NCI-H2196 treated with DMSO at 0.1 percent for 48 hours (cell line): ENCODE measurements around the gene SRPK3.
A peak's percentile ranks its signal among the peaks of the same experiment; 100 is the strongest.
"Not testable (repeated sequence)": the region's sequence is repeated elsewhere in the genome, so short reads cannot be mapped to it uniquely, and the experiment has no call there.

Experiments used
- DNase-seq: peaks from one replicate; lab custom pipeline; 2025; ENCODE audit not compliant: unreplicated experiment; lab: John Stamatoyannopoulos, UW

SRPK3 gene

DNA sequence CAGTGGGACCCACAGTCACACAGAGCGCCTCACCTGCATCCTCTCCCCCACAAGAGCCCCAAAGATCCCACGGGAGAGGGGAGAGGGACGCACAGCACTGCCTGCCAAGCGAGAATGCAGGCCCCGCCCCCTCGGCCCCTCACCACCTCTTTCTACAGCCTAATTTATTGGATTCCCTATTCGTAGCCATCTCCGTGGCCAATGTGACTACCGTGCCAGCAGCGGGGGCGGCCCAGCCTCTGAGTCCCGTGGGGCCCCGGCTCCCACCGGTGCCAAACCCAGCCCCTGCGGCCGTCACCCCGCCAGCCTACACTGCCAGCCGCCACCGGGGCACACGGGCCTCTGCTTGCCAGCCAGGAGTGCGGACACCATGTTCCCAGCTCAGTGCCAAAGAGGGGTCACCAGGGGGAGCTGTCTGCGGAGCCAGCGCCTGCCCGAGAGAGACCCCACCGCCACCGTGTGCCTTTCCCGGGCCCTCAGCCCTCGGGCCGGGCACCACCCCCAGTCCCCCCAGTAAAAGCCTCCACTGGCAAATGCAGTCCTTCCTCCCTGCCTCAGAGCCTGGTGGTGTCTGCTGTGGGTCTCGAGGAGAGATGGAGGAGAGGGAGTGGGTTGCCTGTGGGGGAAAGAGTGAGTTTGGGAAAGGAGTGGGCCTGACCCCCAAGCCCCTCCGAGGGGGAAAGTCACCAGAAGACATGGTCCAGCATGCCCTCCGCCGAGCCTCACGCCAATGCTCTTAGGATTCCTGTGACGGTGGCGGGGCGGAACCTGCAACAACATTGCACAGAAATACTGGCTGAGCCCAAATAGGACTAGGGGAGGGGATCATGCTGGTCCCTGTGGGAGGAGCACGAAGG, 36.4 kb upstream of the SRPK3 start:
- no peak for DNase-seq

- DNase-seq = not testable (repeated sequence)
These were observed 35.8 kb upstream of the SRPK3 start for GRCh38 chrX:153745067-153745433.

DNA sequence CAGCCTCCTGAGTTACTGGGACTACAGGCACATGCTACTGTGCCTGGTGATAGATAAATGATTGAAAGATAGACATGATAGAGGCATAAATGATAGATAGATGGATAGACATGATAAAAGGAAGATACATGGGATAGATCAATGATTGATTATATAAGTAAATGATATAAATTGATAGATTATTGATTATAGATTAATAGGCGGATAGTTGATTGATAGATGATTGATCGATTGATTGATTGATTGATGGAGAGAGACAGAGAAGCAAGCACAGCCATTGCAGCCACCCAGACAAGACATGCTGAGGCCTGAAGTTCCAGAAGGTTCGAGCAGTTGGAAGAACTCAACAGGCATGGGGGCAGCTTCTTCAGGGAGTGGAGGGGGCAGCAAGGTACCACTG, 34.5 kb upstream of the SRPK3 start:
- DNase-seq = no peak

- DNase-seq = not testable (repeated sequence)
These were observed 33.9 kb upstream of the SRPK3 start for GRCh38 chrX:153746991-153747390.

GRCh38 chrX:153749017-153749416, 31.8 kb upstream of the SRPK3 start:
- DNase-seq = not testable (repeated sequence)

GRCh38 chrX:153750127-153750774, 30.6 kb upstream of the SRPK3 start:
- DNase-seq = no peak

DNA sequence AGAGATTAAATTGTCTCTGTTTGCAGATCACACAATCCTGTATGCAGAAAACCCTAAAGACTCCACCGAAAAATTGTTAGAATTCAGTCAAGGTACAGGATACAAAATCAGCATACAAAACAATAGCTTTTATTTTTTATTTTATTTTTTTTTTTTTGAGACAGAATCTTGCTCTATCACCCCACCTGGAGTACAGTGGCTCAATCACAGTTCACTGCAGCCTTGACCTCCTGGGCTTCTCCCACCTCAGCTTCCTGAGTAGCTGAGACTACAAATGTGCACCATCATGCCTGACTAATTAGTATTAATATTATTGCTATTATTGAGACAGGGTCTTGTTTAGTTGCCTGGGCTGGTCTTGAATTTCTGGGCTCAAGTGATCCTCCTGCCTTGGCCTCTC, 25.7 kb upstream of the SRPK3 start:
- DNase-seq = no peak

DNA sequence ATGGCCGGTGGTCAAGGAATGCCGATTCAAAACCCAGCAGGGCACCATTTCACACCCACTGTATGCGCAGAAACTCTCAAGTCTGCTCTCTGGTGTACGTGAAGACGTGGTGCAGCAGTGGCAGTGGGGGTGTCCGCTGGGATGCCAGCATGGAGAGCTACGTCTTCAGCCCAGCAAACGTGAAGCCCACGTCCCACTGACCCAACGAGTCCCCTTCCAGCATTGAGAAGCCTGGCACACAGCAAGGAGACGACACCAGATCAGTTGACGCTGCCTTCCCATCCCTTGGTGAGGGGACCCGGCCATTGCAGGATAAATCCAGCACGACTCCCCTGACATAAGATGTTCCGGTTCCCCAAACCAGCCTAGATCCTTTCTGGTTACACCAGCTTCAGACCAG, 19.0 kb upstream of the SRPK3 start:
- no peak for DNase-seq

DNA sequence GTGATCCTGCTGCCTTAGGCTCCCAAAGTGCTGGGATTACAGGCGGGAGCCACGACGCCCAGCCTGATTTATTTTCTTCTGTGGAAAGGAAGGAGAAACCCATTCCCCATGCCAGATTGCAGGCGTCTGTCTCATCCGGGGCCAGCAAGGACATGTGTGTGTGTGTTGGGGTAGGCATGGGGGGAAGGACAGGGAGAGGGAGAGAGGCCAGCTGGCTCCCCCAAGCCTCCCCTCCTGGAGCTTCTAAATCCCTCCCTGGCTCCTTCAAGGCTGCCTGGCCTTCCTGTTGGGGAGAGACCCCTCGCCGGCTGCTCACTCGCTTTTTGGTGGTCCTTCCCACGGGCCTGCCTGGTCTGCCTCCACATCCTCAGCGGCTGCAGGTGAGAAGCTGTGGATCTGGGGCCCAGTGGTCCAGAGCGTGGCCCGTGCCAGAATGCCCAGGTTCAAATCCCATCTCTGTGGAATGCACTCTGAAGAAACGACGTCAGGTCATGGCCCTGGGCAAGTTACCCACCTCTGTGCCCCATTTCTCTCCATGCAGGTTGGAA, 18.1 kb upstream of the SRPK3 start:
- DNase-seq = no peak

DNA sequence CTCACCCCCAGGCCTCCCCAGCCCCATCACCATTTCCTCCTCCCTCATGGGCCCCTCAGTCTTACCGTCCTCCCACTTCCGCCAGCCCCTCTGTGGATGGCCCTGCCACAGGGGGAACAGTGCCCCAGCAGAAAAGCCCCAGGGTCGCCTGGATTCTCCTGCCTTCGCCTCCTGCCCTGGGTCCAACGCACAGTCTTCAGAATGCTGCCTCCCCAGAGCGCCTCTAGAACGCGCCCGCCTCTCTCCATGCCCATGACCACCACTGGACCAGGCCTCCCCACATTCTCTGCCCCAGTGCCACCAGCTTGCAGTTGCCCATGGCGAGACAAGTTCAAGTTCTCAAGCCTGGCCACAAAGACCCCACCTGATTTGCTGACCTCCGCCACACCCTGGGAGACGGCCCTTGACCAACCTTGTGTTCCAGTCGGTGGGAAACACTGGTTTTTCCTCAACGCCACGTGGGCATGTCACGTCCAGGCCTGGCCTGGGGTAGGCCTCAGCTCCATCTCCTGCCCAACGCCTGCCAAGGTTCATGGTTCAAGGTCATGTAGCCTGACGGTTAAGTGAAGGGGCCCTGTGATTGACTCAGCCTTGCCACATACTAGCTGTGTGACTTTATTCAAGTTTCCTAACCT, 17.4 kb upstream of the SRPK3 start:
- no peak for DNase-seq

DNA sequence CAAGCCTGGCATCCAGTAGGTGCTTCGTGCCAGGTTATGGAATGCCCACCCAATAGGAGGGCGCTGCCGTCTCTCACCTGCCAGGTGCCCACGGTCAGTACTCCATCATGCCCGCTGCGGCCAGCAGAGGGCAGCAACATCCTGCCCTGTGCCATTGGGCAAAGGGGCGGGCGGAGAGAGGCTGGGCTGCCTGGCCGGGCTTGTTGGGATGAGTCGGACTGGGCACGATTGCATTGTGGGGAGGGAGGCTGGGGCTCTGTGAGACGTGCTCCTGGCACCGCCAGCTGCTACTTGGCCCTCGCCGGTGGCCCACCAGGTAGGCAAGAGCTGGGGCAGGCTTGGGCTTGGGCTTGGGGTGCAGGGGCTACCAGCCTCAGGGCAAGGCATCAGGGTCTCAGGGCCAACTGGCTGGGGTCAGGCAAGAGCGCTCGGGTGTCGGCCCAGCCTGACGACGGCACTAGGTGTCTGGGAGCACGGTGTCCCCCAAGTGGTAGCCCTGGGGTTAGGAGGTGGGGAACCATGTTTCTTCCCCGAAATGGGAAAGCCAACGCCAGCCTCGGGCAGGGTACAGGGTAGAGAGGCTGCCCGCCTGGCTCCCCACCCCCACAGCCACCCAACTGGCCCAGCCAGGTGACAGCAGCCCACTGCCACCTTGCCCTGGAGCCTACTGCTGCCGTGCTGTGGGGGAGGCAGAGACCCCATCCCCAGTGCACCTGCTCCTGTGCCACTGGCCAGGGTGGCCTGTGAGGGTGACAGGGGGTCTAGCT, 16.7 kb upstream of the SRPK3 start, which contains the start of gene PLXNB3:
PLXNB3 (plus strand) TSS at position 261 of the 767 bp plus-strand sequence. CDS start 1,287 bp downstream, outside the sequence.
- peak; percentile 51 for DNase-seq

DNA sequence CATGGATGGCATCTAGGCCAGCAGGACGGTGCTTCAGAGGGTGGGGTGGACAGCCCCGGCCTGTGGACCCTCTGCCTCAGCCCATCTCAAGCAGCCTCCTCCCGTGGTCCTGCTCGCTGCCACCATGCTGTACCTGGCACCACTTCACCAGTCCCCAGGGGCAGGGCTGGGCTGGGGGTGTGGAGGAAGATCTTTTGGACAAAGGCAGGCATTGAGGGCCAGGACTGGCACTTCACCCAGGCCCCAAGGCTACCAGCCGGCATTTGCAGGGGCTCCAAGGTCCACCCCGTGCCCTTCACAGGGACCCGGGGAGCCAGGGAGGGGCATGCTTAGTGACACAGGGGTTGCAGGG, 16.1 kb upstream of the SRPK3 start:
- no peak for DNase-seq

DNA sequence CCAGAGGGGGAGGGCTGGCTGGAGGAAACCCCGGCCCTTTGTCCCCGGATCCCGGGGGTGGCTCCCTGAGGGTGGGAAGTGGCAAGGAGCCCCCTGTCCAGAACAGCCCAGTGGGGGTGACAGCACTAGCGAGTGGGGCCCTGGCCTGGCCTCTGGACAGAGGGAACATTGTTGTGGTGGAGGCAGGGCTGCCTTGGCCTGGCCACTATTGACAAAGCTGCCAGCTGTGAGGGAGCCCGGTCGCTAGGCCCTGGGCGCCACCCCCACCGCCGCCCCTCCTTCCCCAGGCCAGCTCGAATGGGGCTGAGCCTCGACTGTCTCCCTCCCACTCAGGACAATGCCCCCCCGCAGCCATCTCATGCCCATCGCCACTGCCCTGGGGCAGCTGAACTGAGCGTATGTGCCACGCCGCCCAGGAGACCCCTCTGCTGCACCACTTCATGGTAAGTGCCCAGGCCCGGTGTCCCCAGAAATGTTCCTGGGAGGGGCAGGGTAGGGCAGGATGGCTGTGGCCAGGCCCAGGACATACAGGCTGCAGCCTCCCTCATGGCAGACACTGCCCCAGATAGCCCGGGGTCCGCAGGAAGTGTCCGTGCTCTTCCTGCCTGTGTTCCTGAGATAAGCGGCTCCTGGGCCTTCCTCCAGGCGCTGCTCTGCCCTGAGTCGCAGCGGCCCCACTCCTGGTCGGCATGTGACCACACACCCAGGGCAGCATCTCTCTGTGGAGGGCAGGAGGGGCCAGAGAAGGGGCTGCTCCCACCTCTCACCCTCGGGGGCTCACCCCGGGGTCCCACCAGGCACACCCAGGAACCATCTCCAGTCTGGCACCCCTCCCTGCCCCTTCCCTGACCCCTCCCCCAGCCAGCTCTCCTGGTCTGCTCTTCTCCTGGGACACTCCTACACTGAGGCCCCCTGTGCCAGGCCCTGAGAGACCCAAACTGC, 15.4 kb upstream of the SRPK3 start:
- DNase-seq = no peak

GRCh38 chrX:153766098-153766817, 14.6 kb upstream of the SRPK3 start:
- no peak for DNase-seq

GRCh38 chrX:153766871-153767673, 13.8 kb upstream of the SRPK3 start:
- DNase-seq = no peak

DNA sequence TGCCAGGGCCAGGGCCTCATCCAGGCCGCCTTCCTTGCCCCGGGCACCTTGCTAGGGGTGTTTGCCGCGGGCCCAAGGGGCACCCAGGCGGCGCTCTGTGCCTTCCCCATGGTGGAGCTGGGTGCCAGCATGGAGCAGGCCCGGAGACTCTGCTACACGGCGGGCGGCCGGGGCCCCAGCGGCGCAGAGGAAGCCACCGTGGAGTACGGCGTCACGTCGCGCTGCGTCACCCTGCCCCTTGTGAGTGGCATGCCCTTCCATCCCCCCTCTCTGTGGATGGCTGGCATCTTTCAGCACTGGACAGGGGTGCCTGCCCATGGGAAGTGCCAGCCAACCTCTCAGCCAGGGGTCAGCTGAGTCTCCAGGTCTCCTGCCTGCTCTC, 13.2 kb upstream of the SRPK3 start:
- no peak for DNase-seq

- no peak for DNase-seq
These were observed 12.3 kb upstream of the SRPK3 start for GRCh38 chrX:153768311-153769157.
